SK-MEL-5 (cell line): ENCODE results near the gene DEFB118. TPM values are rescaled to one million over a fixed set of nuclear protein-coding genes. Genes with fewer than 3 reads are reported as not detected.

Source experiments
- small RNA-seq, 2 experiments: library from RNA; depleted of rRNA; stranded (forward); fragments of <200 nt; gene quantifications; one replicate each; pipeline ENCODE3, GENCODE V24; 2014
- total RNA-seq: library from RNA; depleted of rRNA; stranded (reverse); fragments of >200 nt; shearing (Covaris generic); gene quantifications from 2 replicates; pipeline ENCODE4 v1.2.3, GENCODE V29; 2014; rRNA removed

Gene DEFB118
- total RNA-seq, 1 experiment from 2014 or later, result not detected

Small RNA genes lying within 50 kb of the gene (small RNA-seq; reads per million reads assigned to genes)
- gene DEFB117 (0 reads per million in 2 experiments), gene RF00561 (0 reads per million in 2 experiments), gene RNA5SP480 (0 reads per million in 2 experiments)

Other genes with a start within 250 kb of the DEFB118 start
- gene DEFB115, start 110.9 kb upstream of the DEFB118 start, total RNA-seq, result not detected in 2 replicates
- not detected in 2 replicates for gene DEFB116, start 60.0 kb upstream of the DEFB118 start, total RNA-seq
- gene DEFB119, start 22.0 kb downstream of the DEFB118 start, total RNA-seq, result not detected in 2 replicates
- gene DEFB121, start 37.6 kb downstream of the DEFB118 start, total RNA-seq, result not detected in 2 replicates
- not detected in 2 replicates for gene DEFB123, start 72.0 kb downstream of the DEFB118 start, total RNA-seq
- not detected in 2 replicates for gene DEFB124, start 106.5 kb downstream of the DEFB118 start, total RNA-seq
- not detected in 2 replicates for gene REM1, start 106.7 kb downstream of the DEFB118 start, total RNA-seq
- gene HM13, start 145.8 kb downstream of the DEFB118 start, total RNA-seq, result 120 and 126 TPM in 2 replicates
- gene ID1, start 236.7 kb downstream of the DEFB118 start, total RNA-seq, result 23.3 and 28.2 TPM in 2 replicates